Activated naive CD8-positive, alpha-beta T cell (primary cell): ENCODE results near the gene NRSN1.

Experiments used
- H3K27ac Mint-ChIP-seq: one replicate; pipeline ENCODE4 v1.8.0; 2021; ENCODE audit warnings: mixed read lengths
- H3K27me3 Mint-ChIP-seq: one replicate; pipeline ENCODE4 v1.8.0; 2021; ENCODE audit warnings: mixed read lengths
- H3K36me3 Mint-ChIP-seq: one replicate; pipeline ENCODE4 v1.8.0; 2021; ENCODE audit warnings: mixed read lengths
- H3K4me1 Mint-ChIP-seq: one replicate; pipeline ENCODE4 v1.8.0; 2021; ENCODE audit warnings: low read depth, mixed read lengths
- H3K4me3 Mint-ChIP-seq: one replicate; pipeline ENCODE4 v1.8.0; 2021; ENCODE audit warnings: mild to moderate bottlenecking, mixed read lengths
- H3K9me3 Mint-ChIP-seq: one replicate; pipeline ENCODE4 v1.8.0; 2021; ENCODE audit warnings: low read depth, mixed read lengths

NRSN1 gene

DNA sequence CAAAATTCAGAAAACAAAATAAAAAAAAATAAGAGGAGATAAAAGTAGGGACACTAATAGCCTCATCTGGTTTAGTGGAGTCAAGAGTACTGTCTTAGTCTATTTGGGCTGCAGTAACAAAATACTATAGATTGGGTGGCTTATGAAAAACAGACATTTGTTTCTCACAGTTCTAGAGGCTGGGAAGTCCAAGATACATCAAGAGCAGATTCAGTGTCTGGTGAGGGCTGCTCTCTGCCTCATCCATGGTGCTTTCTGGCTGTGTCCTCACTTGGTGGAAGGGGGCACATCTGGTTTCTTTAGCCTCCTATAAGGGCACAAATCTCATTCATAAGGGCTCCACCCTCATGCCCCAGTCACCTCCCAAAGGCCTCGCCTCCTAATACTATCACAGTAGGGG, 26.0 kb downstream of the NRSN1 start:
- Mint-ChIP-seq H3K27me3 (peaks cover 13% of the 10 kb centered on the region), H3K4me3 (no peak overlapping the region), H3K36me3 (no peaks in the 10 kb centered on the region), H3K4me1 (no peaks in the 10 kb centered on the region), H3K9me3 (peaks cover 8% of the 10 kb centered on the region), H3K27ac (no peak overlapping the region)

DNA sequence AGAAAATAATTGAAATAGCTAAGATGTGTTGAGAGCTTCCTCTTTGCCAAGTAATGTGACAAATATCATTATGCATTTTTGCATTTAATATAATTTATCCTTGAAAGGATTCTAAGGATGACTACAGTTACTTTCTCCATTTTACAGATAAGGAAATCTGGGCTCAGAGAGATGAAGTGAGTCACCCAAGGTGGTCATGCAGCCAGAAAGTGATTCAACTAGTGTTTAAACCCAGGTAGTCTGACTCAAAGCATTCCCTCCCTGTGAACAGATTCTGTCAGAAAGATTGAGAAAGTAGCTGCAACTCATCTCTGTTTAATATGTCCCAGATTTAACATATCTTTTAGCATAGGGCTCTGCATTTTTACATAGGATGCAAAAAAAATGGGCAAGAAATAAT, 28.1 kb downstream of the NRSN1 start:
- Mint-ChIP-seq H3K36me3 (no peaks in the 10 kb centered on the region), H3K27ac (no peak overlapping the region), H3K4me3 (no peak overlapping the region), H3K4me1 (no peaks in the 10 kb centered on the region), H3K27me3 (peaks cover 16% of the 10 kb centered on the region), H3K9me3 (peaks cover 8% of the 10 kb centered on the region)

DNA sequence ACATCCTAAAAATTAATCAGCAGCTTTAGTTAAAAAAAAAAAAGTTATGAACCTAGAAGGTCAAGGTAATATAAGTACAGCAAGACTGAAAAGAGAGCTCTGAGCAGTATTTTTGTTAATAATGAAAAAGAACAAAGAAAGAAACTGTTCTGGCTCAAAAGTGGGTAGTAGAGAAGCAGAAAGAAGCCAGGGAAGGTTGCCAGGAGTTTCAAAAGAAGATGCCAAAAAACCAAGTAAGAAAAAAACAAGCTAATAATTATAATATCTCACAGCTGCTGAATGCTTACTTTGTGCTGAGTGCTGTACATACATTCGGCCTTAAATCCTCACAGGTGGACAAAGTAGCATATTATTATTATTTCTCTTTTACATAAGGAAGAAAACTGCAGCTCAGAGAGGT, 31.9 kb downstream of the NRSN1 start:
- peaks cover 10% of the 10 kb centered on the region for H3K27me3 Mint-ChIP-seq
- H3K36me3 Mint-ChIP-seq, result no peaks in the 10 kb centered on the region
- no peak overlapping the region for H3K4me3 Mint-ChIP-seq
- H3K4me1 Mint-ChIP-seq, result no peaks in the 10 kb centered on the region
- no peaks in the 10 kb centered on the region for H3K9me3 Mint-ChIP-seq
- no peak overlapping the region for H3K27ac Mint-ChIP-seq

DNA sequence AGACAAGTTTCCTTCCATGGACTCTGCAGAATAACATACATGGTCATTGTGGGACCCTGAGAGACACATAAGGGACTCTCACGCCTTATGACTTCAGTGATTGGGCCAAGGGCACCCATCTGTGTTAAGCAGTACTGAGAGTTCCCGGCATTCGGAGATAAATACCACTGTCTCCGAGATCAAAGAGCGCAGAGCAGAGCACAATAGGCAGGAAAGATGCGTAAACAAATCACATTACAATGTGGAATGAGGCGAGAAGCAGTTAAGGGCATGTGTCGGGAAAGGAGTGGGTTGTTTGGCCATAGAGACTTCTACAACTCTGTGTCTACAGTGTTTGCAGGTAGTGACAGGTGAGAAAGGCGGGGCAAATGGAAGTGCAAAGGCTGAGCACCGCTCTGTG, 57.6 kb downstream of the NRSN1 start:
- peaks cover 9% of the 10 kb centered on the region for H3K27me3 Mint-ChIP-seq

DNA sequence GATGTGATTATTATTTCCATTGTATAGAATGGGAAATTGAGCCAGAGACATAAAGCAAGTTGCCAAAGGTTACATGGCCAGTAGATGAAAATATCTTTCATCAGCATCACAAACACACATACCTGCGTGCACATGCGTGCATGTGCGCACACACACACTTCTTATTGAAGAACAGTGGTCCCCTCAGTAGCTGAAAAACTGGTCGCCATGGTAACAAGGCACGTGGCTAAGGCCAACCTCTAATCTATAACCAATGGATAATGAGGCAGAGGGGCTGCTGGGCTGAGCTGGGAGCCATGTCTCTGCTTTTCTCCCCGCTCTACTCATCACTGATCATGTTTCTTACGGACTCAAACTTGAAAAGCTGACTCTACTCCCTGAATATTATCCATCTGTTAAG, 60.3 kb downstream of the NRSN1 start:
- Mint-ChIP-seq H3K36me3 (no peaks in the 10 kb centered on the region), H3K4me1 (no peaks in the 10 kb centered on the region), H3K27me3 (peaks cover 12% of the 10 kb centered on the region), H3K27ac (no peak overlapping the region), H3K4me3 (no peak overlapping the region), H3K9me3 (no peaks in the 10 kb centered on the region)

More for the DNA sequence above, 57.6 kb downstream of the NRSN1 start:
- no peak overlapping the region for H3K4me3 Mint-ChIP-seq
- H3K9me3 Mint-ChIP-seq, result no peaks in the 10 kb centered on the region
- no peak overlapping the region for H3K27ac Mint-ChIP-seq
- H3K4me1 Mint-ChIP-seq, result no peaks in the 10 kb centered on the region
- H3K36me3 Mint-ChIP-seq, result no peaks in the 10 kb centered on the region

DNA sequence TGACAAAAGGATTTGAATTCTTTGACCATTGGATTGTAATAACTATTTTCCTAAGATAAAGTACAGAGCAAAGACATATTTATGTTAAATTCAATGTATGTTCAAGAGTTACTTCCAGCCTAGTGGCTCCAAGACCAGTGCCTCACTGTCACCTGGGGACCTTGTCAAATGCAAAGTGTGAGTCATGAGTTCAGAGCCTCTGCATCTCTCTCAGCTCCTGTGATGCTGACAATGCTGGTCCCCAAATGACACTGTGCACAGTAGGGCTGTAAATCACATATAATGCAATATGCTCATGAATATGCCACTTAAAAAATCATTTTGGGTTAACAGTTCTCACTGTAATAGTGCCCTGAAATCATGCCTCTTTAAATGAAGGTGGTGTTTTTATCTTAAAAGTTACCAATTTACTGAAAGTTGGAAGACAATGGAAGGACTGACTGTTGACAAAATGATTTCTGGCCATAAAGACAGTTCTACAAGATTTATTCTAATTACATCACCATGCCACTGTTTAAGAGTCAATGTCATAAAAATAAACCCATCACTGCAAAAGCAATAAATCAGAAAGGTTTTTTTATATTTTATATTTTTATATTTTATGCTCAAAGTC, 62.1 kb downstream of the NRSN1 start:
- Mint-ChIP-seq H3K36me3 (no peaks in the 10 kb centered on the region), H3K27ac (no peak overlapping the region), H3K4me1 (no peaks in the 10 kb centered on the region), H3K27me3 (peaks cover 16% of the 10 kb centered on the region), H3K4me3 (no peak overlapping the region), H3K9me3 (no peaks in the 10 kb centered on the region)

DNA sequence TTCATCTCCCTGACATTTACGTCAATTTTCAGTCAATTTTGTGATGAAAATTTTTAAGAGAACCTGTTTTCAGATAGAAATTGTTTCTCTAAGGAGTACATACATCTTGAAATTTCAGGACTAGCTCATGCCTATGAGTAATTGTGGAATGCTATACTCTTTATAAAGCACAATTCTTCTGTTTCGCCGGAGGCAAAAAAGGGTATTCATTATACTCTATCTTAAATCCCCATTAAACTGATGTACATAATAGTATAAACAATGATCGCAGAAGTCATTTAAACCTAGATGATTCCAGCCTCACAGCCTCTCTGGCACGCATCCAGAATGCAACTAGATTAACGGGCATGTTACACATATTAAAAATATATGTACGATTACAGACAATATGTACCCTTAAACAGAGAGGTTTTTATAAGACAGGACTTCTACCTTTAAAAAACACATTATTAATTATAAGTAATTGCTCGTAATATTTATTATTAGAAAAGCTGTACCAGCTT, 62.6 kb downstream of the NRSN1 start:
- Mint-ChIP-seq H3K27me3 (peaks cover 14% of the 10 kb centered on the region), H3K9me3 (no peaks in the 10 kb centered on the region), H3K4me1 (no peaks in the 10 kb centered on the region), H3K36me3 (no peaks in the 10 kb centered on the region), H3K4me3 (no peak overlapping the region), H3K27ac (no peak overlapping the region)

DNA sequence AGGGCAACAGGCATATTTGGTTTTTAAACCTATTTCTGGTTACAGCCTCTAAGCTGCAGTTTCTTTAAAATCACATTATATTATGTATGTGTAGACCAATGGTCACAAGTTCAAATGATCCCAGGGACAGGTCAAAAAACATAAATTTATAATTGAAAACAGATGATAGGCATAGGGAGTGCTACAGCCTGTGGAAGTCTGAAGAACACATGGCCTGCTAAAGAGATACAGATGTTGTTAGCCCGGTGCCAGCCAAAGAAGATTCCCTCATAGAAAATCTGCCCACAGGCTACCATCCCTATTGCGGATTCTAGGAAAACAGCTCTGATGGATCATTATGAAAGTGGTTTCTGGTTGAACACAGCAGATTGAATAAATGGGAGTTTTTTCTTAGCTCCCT, 65.3 kb downstream of the NRSN1 start:
- Mint-ChIP-seq H3K27ac (no peak overlapping the region), H3K36me3 (no peaks in the 10 kb centered on the region), H3K27me3 (peaks cover 11% of the 10 kb centered on the region), H3K4me3 (no peak overlapping the region), H3K4me1 (no peaks in the 10 kb centered on the region), H3K9me3 (no peaks in the 10 kb centered on the region)

DNA sequence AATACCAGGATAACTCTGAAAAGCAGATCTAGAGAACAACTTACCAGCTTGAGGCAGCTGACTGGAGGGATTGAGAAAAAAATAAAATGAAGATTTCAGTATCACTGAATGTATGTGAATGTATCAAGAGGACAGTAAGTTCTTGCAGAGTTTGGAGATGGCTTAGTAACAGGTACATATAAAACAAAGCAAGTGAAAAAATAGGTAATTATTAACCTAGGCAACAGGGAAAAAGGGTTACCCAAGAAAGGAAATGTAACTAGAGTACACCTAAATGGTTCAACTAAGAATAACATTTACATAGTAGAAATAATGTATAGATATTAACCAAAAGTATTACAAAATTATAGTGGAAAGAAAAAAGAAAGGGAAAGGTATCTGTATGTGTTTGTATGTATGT, 67.3 kb downstream of the NRSN1 start:
- H3K9me3 Mint-ChIP-seq, result no peaks in the 10 kb centered on the region
- no peak overlapping the region for H3K4me3 Mint-ChIP-seq
- no peaks in the 10 kb centered on the region for H3K36me3 Mint-ChIP-seq
- peaks cover 11% of the 10 kb centered on the region for H3K27me3 Mint-ChIP-seq
- H3K27ac Mint-ChIP-seq, result no peak overlapping the region
- H3K4me1 Mint-ChIP-seq, result no peaks in the 10 kb centered on the region

DNA sequence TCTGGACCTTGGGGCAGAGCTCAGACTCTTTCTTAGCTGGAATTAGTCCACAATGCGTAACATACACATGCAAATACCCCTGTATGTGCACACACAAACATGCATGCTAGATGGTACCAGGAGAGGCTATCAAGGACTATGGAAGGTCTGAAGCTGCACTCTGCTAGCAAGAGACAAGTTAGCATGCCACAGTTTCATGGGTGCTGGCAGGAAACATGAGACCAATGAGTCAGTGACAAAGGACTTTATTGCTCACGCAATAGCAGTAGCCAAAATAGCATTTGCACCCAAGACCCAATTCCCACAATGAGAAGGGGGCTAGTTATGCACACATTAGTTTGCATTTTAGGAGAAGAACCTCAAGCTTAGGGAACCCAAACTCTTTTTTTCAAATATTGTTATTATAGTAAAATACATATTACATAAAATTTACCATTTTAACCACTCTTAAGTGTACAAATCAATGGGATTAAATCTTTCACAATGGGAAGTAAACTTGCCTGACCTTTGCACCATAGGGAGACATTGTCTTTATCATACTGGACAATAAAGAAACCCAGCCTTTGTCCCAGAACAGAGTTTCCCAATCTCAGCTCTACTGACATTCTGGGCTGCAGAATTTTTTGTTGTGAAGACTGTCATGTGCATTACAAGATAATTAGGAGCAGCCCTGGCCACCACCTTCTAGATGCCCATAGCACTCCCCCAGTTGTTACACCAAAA, 69.1 kb downstream of the NRSN1 start:
- no peaks in the 10 kb centered on the region for H3K36me3 Mint-ChIP-seq
- H3K4me1 Mint-ChIP-seq, result no peaks in the 10 kb centered on the region
- no peak overlapping the region for H3K4me3 Mint-ChIP-seq
- H3K9me3 Mint-ChIP-seq, result no peaks in the 10 kb centered on the region
- H3K27ac Mint-ChIP-seq, result no peak overlapping the region
- H3K27me3 Mint-ChIP-seq, result peaks cover 9% of the 10 kb centered on the region

DNA sequence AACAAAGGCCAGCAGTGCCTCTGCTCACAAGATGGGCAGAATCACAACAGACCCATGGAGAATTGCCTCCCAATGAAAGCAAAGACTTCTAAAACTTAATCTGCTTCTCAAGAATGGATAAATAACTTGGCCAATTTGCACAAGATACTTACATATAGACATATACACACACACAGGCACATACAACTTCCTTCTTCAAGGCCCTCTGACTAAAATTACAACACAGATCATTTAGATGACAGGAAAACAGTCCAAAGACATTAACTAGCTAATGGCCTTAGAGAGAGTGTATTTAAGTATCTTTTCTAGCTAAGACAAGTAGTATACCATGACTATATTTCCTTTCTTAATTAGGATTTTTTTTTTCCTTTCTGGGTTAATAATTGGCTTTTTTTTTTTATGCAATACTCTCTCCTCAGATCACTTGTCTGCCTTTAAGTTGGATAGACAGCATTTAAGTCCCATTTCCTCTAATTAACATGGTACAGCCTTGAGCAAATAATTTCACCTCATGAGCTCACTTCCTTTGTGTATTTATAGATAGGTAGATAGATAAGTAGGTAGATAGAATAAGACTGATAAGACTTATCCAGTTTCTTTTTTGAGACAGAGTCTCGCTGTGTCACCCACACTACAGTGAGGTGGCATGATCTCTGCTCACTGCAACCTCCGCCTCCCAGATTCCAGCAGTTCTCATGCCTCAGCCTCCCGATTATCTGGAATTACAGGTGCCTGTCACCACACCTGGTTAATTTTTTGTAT, 70.0 kb downstream of the NRSN1 start:
- Mint-ChIP-seq H3K36me3 (no peaks in the 10 kb centered on the region), H3K4me1 (no peaks in the 10 kb centered on the region), H3K27ac (no peak overlapping the region), H3K4me3 (no peak overlapping the region), H3K9me3 (no peaks in the 10 kb centered on the region), H3K27me3 (peaks cover 9% of the 10 kb centered on the region)
